GM23338 (cell line): ENCODE measurements around the gene ZNF74. TPM values are rescaled to one million over a fixed set of nuclear protein-coding genes. Genes with fewer than 3 reads are reported as not detected.
A peak's percentile ranks its signal among the peaks of the same experiment; 100 is the strongest.
"Not testable (repeated sequence)": the region's sequence is repeated elsewhere in the genome, so short reads cannot be mapped to it uniquely, and the experiment has no call there.

ENCODE experiments used
- ATAC-seq: fragments of 200-7000 bp; cut with Tn5 transposase; 3 replicates; pipeline ENCODE4 v1.9.1; 2020
- DNase-seq: peaks from one replicate; pipeline ENCODE4 v3.0.0-alpha.2; 2015; ENCODE audit warnings: low spot score
- H2AFZ ChIP-seq: fragments of 200-600 bp; sonication (generic); 2 replicates; pipeline ENCODE4 v1.8.0; 2016; ENCODE audit warnings: antibody characterized with exemption, mild to moderate bottlenecking, moderate library complexity
- H3F3A ChIP-seq: fragments of 200-600 bp; sonication (generic); replicated peaks from 2 replicates; pipeline ENCODE4 v1.8.0; 2017; ENCODE audit warnings: antibody characterized with exemption, mixed run types, low read depth
- H3K27ac ChIP-seq: fragments of 200-600 bp; sonication (generic); 2 replicates; pipeline ENCODE4 v1.6.1; 2016; ENCODE audit warnings: low read depth
- H3K27me3 ChIP-seq: fragments of 200-600 bp; sonication (generic); 2 replicates; pipeline ENCODE4 v1.8.0; 2016; ENCODE audit warnings: mild to moderate bottlenecking, mixed run types, moderate library complexity; ENCODE audit not compliant: insufficient read depth
- H3K36me3 ChIP-seq: fragments of 200-600 bp; sonication (generic); 2 replicates; pipeline ENCODE4 v1.8.0; 2016; ENCODE audit warnings: mild to moderate bottlenecking; ENCODE audit not compliant: insufficient read depth
- H3K4me1 ChIP-seq: fragments of 200-600 bp; sonication (generic); 2 replicates; pipeline ENCODE4 v1.8.0; 2016; ENCODE audit warnings: mild to moderate bottlenecking, moderate library complexity; ENCODE audit not compliant: insufficient read depth
- H3K4me2 ChIP-seq: fragments of 200-600 bp; sonication (generic); 2 replicates; pipeline ENCODE4 v1.7.1; 2017; ENCODE audit warnings: mixed run types
- H3K4me3 ChIP-seq: fragments of 200-600 bp; sonication (generic); 2 replicates; pipeline ENCODE4 v1.6.1; 2016; ENCODE audit warnings: mixed run types
- H3K79me2 ChIP-seq: fragments of 200-600 bp; sonication (generic); replicated peaks from 2 replicates; pipeline ENCODE4 v1.8.0; 2017; ENCODE audit warnings: mild to moderate bottlenecking; ENCODE audit not compliant: insufficient read depth
- H3K9me2 ChIP-seq: fragments of 200-600 bp; sonication (generic); 2 replicates; pipeline ENCODE4 v1.8.0; 2017; ENCODE audit not compliant: insufficient read depth
- H4K20me1 ChIP-seq: fragments of 200-600 bp; sonication (generic); replicated peaks from 2 replicates; pipeline ENCODE4 v1.8.0; 2017; ENCODE audit warnings: mild to moderate bottlenecking; ENCODE audit not compliant: insufficient read depth
- H3K27ac Mint-ChIP-seq: 2 replicates; pipeline ENCODE4 v1.8.0; 2020; ENCODE audit warnings: inconsistent platforms, mild to moderate bottlenecking, moderate library complexity, mixed read lengths
- H3K27me3 Mint-ChIP-seq: 3 replicates; pipeline ENCODE4 v1.8.0; 2022; ENCODE audit warnings: low read depth, mild to moderate bottlenecking, moderate library complexity, mixed read lengths, inconsistent platforms; ENCODE audit not compliant: insufficient read depth, poor library complexity
- H3K36me3 Mint-ChIP-seq: 3 replicates; pipeline ENCODE4 v1.8.0; 2021; ENCODE audit warnings: low read depth, mild to moderate bottlenecking, inconsistent platforms, moderate library complexity, mixed read lengths
- H3K4me1 Mint-ChIP-seq: 3 replicates; pipeline ENCODE4 v1.8.0; 2020; ENCODE audit warnings: mild to moderate bottlenecking, inconsistent platforms, mixed read lengths
- H3K4me3 Mint-ChIP-seq: 3 replicates; pipeline ENCODE4 v1.8.0; 2021; ENCODE audit warnings: moderate library complexity, mild to moderate bottlenecking, inconsistent platforms, mixed read lengths
- H3K9me3 Mint-ChIP-seq: 3 replicates; pipeline ENCODE4 v1.8.0; 2020; ENCODE audit warnings: moderate library complexity, mild to moderate bottlenecking, inconsistent platforms, mixed read lengths
- polyA plus RNA-seq: library from polyadenylated mRNA; unstranded; fragments of >200 nt; fragmentation: Nextera tagmentation; extraction: Ambion mirVana; gene quantifications from 2 replicates; pipeline ENCODE4 v1.2.1, GENCODE V29; 2016
- total RNA-seq: library from RNA; depleted of rRNA; stranded (reverse); fragments of >200 nt; shearing (Covaris generic); gene quantifications from 2 replicates; pipeline ENCODE4 v1.2.3, GENCODE V29; 2014

The ZNF74 gene
- total and polyA plus RNA-seq, 2 experiments from 2014 or later = 16.1 to 94.0 TPM

- not testable (repeated sequence) for H3K4me3 ChIP-seq, H3K27me3 ChIP-seq, H3K36me3 ChIP-seq, H3K9me3 Mint-ChIP-seq, H3K4me3 Mint-ChIP-seq, H3K36me3 Mint-ChIP-seq, H3K79me2 ChIP-seq, H3K27ac Mint-ChIP-seq, DNase-seq, H3K4me2 ChIP-seq, H3K9me2 ChIP-seq, H3F3A ChIP-seq, H3K4me1 ChIP-seq, H4K20me1 ChIP-seq, H3K27ac ChIP-seq, H2AFZ ChIP-seq, ATAC-seq
- H3K4me1 Mint-ChIP-seq = peaks cover 19% of the 10 kb centered on the region
- H3K27me3 Mint-ChIP-seq = peaks cover 15% of the 10 kb centered on the region
Measured at GRCh38 chr22:20368875-20369274, 25.1 kb upstream of the ZNF74 start.

DNA sequence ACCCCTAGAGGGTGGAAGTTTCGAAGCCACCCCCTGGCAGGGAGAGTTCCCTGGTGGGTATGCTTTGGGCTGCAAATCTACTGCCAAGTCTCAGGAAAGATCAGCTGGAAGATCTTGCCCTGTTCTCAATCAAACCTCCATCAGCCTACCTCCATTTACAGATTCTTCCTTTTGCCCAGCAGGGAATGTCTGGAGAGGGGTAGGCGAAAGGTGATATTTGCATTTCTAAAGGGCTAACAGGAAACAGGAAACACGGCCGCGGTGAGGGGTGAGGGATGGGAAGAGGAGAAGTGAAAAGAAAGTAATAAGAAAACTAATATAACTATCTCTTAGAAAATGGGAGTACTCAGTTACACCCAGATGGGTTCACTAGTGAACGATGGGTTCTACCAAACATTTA lies 22.3 kb upstream of the ZNF74 start:
- peaks cover 23% of the 10 kb centered on the region for H3K27me3 Mint-ChIP-seq
- not testable (repeated sequence) for H3K79me2 ChIP-seq, H3K9me3 Mint-ChIP-seq, H2AFZ ChIP-seq, DNase-seq, H3K36me3 ChIP-seq, H3K4me1 ChIP-seq, H3K9me2 ChIP-seq, H3F3A ChIP-seq, H4K20me1 ChIP-seq, H3K36me3 Mint-ChIP-seq
- peak overlapping the region; percentile 4; the same call in 1 of the 2 replicates for H3K4me3 ChIP-seq
- H3K4me3 Mint-ChIP-seq = peak overlapping the region; percentile 59
- ATAC-seq = peak; percentile 83
- H3K4me1 Mint-ChIP-seq = peaks cover 19% of the 10 kb centered on the region
- 0 out of 2 replicates have a peak overlapping the region, but pooled peaks have one; percentile 16 for H3K4me2 ChIP-seq
- H3K27ac ChIP-seq = peak overlapping the region; percentile 85
- peak overlapping the region; percentile 96 for H3K27ac Mint-ChIP-seq
- peaks cover 11% of the 10 kb centered on the region; the same call in 1 of the 2 replicates for H3K27me3 ChIP-seq

DNA sequence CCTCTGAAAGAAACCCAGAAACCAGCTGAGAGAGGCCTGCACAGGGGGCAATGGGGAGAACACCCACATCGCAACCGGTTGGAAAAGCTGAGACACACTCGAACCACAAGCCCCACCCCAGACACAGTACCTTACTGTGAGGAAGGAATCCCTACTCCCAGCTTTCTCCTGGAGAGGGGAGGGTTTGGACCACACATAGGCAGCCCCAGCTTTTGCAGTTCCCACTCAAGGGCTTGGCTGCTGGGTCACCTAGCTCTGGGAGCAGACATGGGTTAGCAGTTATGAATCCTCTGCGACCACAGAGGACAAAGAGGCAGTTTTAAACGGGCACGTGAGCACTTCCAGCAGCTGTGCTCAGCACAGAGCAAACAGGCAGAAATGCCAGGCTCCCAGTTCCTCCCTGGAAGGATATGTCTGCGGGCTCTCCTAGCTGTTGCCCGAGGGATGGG lies 21.5 kb upstream of the ZNF74 start:
- H3K4me1 ChIP-seq, H3K9me3 Mint-ChIP-seq, H3K4me3 Mint-ChIP-seq: not testable (repeated sequence)

GRCh38 chr22:20373195-20373706 lies 20.7 kb upstream of the ZNF74 start:
- peaks cover 19% of the 10 kb centered on the region for H3K4me1 Mint-ChIP-seq
- peaks cover 23% of the 10 kb centered on the region for H3K27me3 Mint-ChIP-seq
- not testable (repeated sequence) for H3K27ac Mint-ChIP-seq, H4K20me1 ChIP-seq, H3K36me3 ChIP-seq, H3K9me2 ChIP-seq, H3K9me3 Mint-ChIP-seq, H3K36me3 Mint-ChIP-seq, H3K79me2 ChIP-seq, DNase-seq, H3K4me1 ChIP-seq, H3F3A ChIP-seq, H2AFZ ChIP-seq, H3K27ac ChIP-seq, H3K4me3 ChIP-seq
- peak overlapping the region; percentile 34; the same call in 2 of the 3 replicates for H3K4me3 Mint-ChIP-seq
- Histone ChIP-seq H3K27me3 (peaks cover 11% of the 10 kb centered on the region; the same call in 1 of the 2 replicates), H3K4me2 (0 out of 2 replicates have a peak overlapping the region, but pooled peaks have one; percentile 40)
- peak; percentile 19 for ATAC-seq

More for the DNA sequence above, 21.5 kb upstream of the ZNF74 start:
- H3K27me3 ChIP-seq = peaks cover 11% of the 10 kb centered on the region; the same call in 1 of the 2 replicates
- ATAC-seq = peak; percentile 76
- H3K27ac ChIP-seq, H3F3A ChIP-seq, H3K79me2 ChIP-seq, H2AFZ ChIP-seq, DNase-seq, H3K36me3 Mint-ChIP-seq, H3K27ac Mint-ChIP-seq, H3K36me3 ChIP-seq, H3K9me2 ChIP-seq, H4K20me1 ChIP-seq: not testable (repeated sequence)
- peak overlapping the region; percentile 79 for H3K4me2 ChIP-seq
- Mint-ChIP-seq H3K27me3 (peaks cover 23% of the 10 kb centered on the region), H3K4me1 (peaks cover 19% of the 10 kb centered on the region)
- peak overlapping the region; percentile 34; the same call in 1 of the 2 replicates for H3K4me3 ChIP-seq

- Mint-ChIP-seq H3K4me1 (peaks cover 16% of the 10 kb centered on the region), H3K27me3 (peaks cover 23% of the 10 kb centered on the region)
- DNase-seq, H2AFZ ChIP-seq, H3K27ac ChIP-seq, H3K9me2 ChIP-seq, H3K4me3 ChIP-seq, H3K4me2 ChIP-seq, H3K9me3 Mint-ChIP-seq, H3K79me2 ChIP-seq, H3F3A ChIP-seq, H4K20me1 ChIP-seq, H3K27ac Mint-ChIP-seq, H3K4me3 Mint-ChIP-seq, ATAC-seq, H3K36me3 ChIP-seq, H3K4me1 ChIP-seq, H3K36me3 Mint-ChIP-seq: not testable (repeated sequence)
- H3K27me3 ChIP-seq = peaks cover 11% of the 10 kb centered on the region; the same call in 1 of the 2 replicates
Measured at GRCh38 chr22:20374130-20374529, 19.8 kb upstream of the ZNF74 start.

DNA sequence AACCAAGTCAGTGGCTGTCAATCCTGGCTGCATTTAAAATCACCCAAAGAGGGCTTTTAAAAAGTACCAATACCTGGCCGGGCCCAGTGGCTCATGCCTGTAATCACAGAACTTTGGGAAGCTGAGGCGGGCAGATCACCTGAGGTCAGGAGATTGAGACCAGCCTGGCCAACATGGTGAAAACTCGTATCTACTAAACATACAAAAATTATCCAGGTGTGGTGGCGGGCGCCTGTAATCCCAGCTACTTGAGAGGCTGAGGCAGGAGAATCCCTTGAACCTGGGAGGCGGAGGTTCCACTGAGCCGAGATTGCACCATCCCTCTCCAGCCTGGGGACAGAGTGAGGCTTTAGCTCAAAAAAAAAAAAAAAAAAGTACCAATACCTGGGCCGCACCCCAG lies 17.7 kb upstream of the ZNF74 start:
- H3K79me2 ChIP-seq, H3K4me3 Mint-ChIP-seq, H3K27ac Mint-ChIP-seq, H3K36me3 ChIP-seq, ATAC-seq, H3K9me3 Mint-ChIP-seq, H3K36me3 Mint-ChIP-seq, H3K9me2 ChIP-seq, DNase-seq, H3K4me3 ChIP-seq, H4K20me1 ChIP-seq, H3K27ac ChIP-seq, H3K4me2 ChIP-seq, H3F3A ChIP-seq, H2AFZ ChIP-seq: not testable (repeated sequence)
- H3K4me1 ChIP-seq = peaks cover 14% of the 10 kb centered on the region
- peaks cover 11% of the 10 kb centered on the region; the same call in 1 of the 2 replicates for H3K27me3 ChIP-seq
- Mint-ChIP-seq H3K4me1 (peaks cover 21% of the 10 kb centered on the region), H3K27me3 (peaks cover 16% of the 10 kb centered on the region)
